T-cell (primary cell): ENCODE measurements around the gene DAPP1. TPM values are rescaled to one million over a fixed set of nuclear protein-coding genes. Genes with fewer than 3 reads are reported as not detected.

ENCODE experiments used
- ATAC-seq, 4 experiments: fragments of 200-7000 bp in 3 of 4; fragments of 150-1000 bp in 1 of 4; cut with Tn5 transposase; replicated peaks in 1 of 4; 1 replicate in 3 of 4; 2 replicates in 1 of 4; pipeline ENCODE4 v1.10.0; 2021; ENCODE audit warnings: moderate library complexity in 3 of 4, mild to moderate bottlenecking in 2 of 4, moderate number of reproducible peaks in 1 of 4
- CTCF ChIA-PET, 2 donors: fragments of 300-600 bp; sonication (Branson Sonifier 250); formaldehyde crosslinking; loops; one replicate each; lab custom pipeline; 2022; ENCODE audit warnings: antibody characterized with exemption in 2 of 2; lab: Charles Lee
- POLR2A ChIA-PET, 2 donors: fragments of 300-600 bp; sonication (Branson Sonifier 250); formaldehyde crosslinking; loops; one replicate each; lab custom pipeline; 2022; ENCODE audit warnings: antibody characterized with exemption in 2 of 2; lab: Charles Lee
- DNase-seq, 35 experiments: peaks; one replicate each; pipeline versions ENCODE4 v3.0.0 to v3.0.0-alpha.2; 2013 to 2023
- H3K27ac ChIP-seq: one replicate; pipeline ENCODE4 v1.5.1; 2013; ENCODE audit warnings: low read length
- H3K27me3 ChIP-seq, 2 experiments: replicated peaks in 1 of 2; 1 replicate in 1 of 2; 2 replicates in 1 of 2; pipeline versions ENCODE4 v1.6.1 to v1.7.0; 2013; ENCODE audit warnings: low read length in 1 of 2, mixed read lengths in 1 of 2; ENCODE audit not compliant: control insufficient read depth in 2 of 2, insufficient read depth in 2 of 2; ENCODE audit errors: extremely low read depth in 1 of 2
- H3K36me3 ChIP-seq, 2 donors: 1 replicate in 1 of 2; 2 replicates in 1 of 2; pipeline versions ENCODE4 v1.6.1 to v1.7.0; 2013; ENCODE audit warnings: low read length in 1 of 2; ENCODE audit not compliant: control insufficient read depth in 2 of 2, insufficient read depth in 1 of 2; ENCODE audit errors: extremely low read depth in 1 of 2
- H3K4me1 ChIP-seq, 2 experiments: 1 replicate in 1 of 2; 2 replicates in 1 of 2; pipeline versions ENCODE4 v1.6.1 to v1.7.0; 2013; ENCODE audit warnings: low read length in 2 of 2, mixed read lengths in 1 of 2; ENCODE audit not compliant: insufficient read depth in 2 of 2, control insufficient read depth in 1 of 2; ENCODE audit errors: extremely low read depth in 1 of 2
- H3K4me3 ChIP-seq, 2 donors: 1 replicate in 1 of 2; 2 replicates in 1 of 2; pipeline versions ENCODE4 v1.5.1 to v1.7.0; 2013; ENCODE audit warnings: mild to moderate bottlenecking in 2 of 2, low read length in 1 of 2, moderate library complexity in 1 of 2; ENCODE audit not compliant: control insufficient read depth in 1 of 2; ENCODE audit errors: extremely low read depth in 1 of 2
- H3K9me3 ChIP-seq: 2 replicates; pipeline ENCODE4 v1.7.0; 2013
- H3K27ac Mint-ChIP-seq, 2 donors: one replicate each; pipeline ENCODE4 v1.8.0; 2020 to 2021; ENCODE audit warnings: mild to moderate bottlenecking in 2 of 2, mixed read lengths in 2 of 2
- H3K27me3 Mint-ChIP-seq, 2 donors: one replicate each; pipeline ENCODE4 v1.8.0; 2021 to 2022; ENCODE audit warnings: mixed read lengths in 2 of 2
- H3K36me3 Mint-ChIP-seq: one replicate; pipeline ENCODE4 v1.8.0; 2021; ENCODE audit warnings: mixed read lengths
- H3K4me1 Mint-ChIP-seq, 3 donors: one replicate each; pipeline ENCODE4 v1.8.0; 2020 to 2022; ENCODE audit warnings: mixed read lengths in 3 of 3, mild to moderate bottlenecking in 1 of 3
- H3K4me3 Mint-ChIP-seq, 3 donors: one replicate each; pipeline ENCODE4 v1.8.0; 2020 to 2022; ENCODE audit warnings: mild to moderate bottlenecking in 3 of 3, mixed read lengths in 3 of 3, moderate library complexity in 3 of 3
- H3K9me3 Mint-ChIP-seq, 3 donors: one replicate each; pipeline ENCODE4 v1.8.0; 2020 to 2022; ENCODE audit warnings: mixed read lengths in 3 of 3
- WGBS: methylation state at CpG from one replicate; pipeline ENCODE4 v1.1.5; 2013; ENCODE audit warnings: missing lambda C conversion rate; ENCODE audit not compliant: insufficient coverage; 5-methylcytosine and 5-hydroxymethylcytosine counted together
- total RNA-seq, 35 experiments: library from RNA in 6 of 35; stranded (reverse) in 6 of 35; fragments of 120-200 nt in 1 of 35; gene quantifications; one replicate each; pipeline versions ENCODE4 v1.2.1 to v1.2.4 and lab custom pipeline; 2013 to 2026

The DAPP1 gene
- total RNA-seq, 5 donors from 2014 or later (not counting 1 experiment from before 2014, with no cell fraction given), result 12.9 to 18.7 (median 14.3) TPM

DNA sequence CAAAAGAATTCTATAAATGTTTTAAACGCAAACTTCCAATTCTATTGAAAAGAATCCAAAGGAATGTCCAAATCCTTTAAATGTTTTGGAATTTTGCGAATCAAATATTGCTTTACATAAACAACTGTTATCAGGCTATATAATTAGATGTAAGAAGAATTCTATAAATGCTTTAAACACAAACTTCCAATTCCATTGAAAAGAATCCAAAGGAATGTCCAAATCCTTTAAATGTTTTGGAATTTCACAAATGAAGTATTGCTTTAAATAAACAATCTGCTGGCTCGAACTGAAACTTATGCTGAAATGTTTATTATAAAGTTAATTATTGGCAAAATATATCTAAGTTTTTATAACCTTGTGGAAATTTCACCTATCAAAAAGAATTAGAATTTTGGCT, 16.1 kb downstream of the DAPP1 start:
- WGBS, result no CpG with 5 or more reads among the region's 3 CpGs
- H3K9me3 ChIP-seq, result no peaks in the 10 kb centered on the region
- Mint-ChIP-seq H3K9me3 (no peaks in the 10 kb centered on the region), H3K4me3 (no peak overlapping the region), H3K36me3 (peaks cover 37% of the 10 kb centered on the region), H3K27ac (no peak overlapping the region), H3K4me1 (peaks cover 0 to 19% (median 12%) of the 10 kb centered on the region in 3 donors), H3K27me3 (no peaks in the 10 kb centered on the region)
- peaks cover 4 to 17% of the 10 kb centered on the region in 2 donors for H3K36me3 ChIP-seq
- no peaks in the 10 kb centered on the region for H3K4me1 ChIP-seq
- no peaks in the 10 kb centered on the region for H3K27me3 ChIP-seq
- ATAC-seq (no peak), DNase-seq (no peak)
- ChIA-PET POLR2A (no interaction called here), CTCF (no interaction called here)
- no peak overlapping the region for H3K27ac ChIP-seq
- no peak overlapping the region for H3K4me3 ChIP-seq

DNA sequence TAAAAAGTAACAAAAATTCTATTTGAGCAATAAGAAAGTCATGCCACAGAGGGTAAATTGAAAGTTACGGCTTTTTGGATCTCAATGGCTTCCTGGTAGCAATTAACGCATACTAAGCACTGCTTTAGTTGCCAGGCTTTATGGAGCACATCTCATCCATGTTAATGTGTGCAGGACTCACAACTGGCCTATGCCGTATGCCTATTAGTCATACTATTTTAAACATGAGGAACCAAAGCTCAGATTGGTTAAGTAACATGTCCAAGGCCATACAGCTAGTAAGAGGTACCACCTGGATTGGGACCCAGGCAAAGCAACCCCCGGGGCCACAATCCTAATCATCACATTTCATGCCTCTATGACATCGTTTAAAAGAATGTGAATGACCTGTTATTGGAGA, 17.1 kb downstream of the DAPP1 start:
- DNase-seq, result no peak
- H3K27me3 Mint-ChIP-seq, result no peaks in the 10 kb centered on the region
- H3K27ac Mint-ChIP-seq, result no peak overlapping the region
- no peaks in the 10 kb centered on the region for H3K9me3 Mint-ChIP-seq
- peaks cover 38% of the 10 kb centered on the region for H3K36me3 Mint-ChIP-seq
- Histone ChIP-seq H3K27me3 (no peaks in the 10 kb centered on the region), H3K27ac (no peak overlapping the region), H3K4me1 (no peaks in the 10 kb centered on the region), H3K4me3 (no peak overlapping the region), H3K9me3 (no peaks in the 10 kb centered on the region), H3K36me3 (peaks cover 4 to 17% of the 10 kb centered on the region in 2 donors)
- H3K4me3 Mint-ChIP-seq, result no peak overlapping the region
- no peak for ATAC-seq
- CTCF ChIA-PET, result no interaction called here
- POLR2A ChIA-PET, result no interaction called here
- WGBS, result 100% methylated on average over 3 of the region's 5 CpGs
- peaks cover 5 to 11% (median 6%) of the 10 kb centered on the region in 3 donors for H3K4me1 Mint-ChIP-seq

DNA sequence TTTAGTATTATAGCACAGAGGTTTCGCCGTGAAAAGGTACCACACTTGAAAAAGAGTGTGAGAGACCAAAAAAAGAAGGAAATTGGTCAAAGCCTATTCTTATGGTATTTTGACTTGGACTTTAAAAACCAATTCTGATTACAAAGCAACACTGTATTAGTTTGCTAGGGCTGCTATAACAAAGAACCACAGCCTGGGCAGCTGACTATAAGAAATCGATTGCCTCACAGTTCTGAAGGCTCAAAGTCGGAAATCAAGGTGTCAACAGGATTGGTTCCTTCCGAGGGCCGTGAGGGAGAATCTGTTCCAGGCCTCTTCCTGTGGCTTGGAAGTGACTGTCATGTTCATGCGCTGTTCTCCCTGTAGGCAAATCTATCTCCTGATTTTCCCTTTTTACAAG, 17.9 kb downstream of the DAPP1 start:
- no peak for DNase-seq
- Mint-ChIP-seq H3K9me3 (no peaks in the 10 kb centered on the region), H3K36me3 (peaks cover 42% of the 10 kb centered on the region), H3K27me3 (no peaks in the 10 kb centered on the region), H3K4me3 (no peak overlapping the region), H3K27ac (no peak overlapping the region), H3K4me1 (peaks cover 6 to 11% (median 7%) of the 10 kb centered on the region in 3 donors)
- CTCF ChIA-PET, result interaction anchor here in 1 of 2 donors (0.7 kb wide), 1 partner anchor 31 kb away, joined by 3 read pairs; no protein-coding TSS in a partner anchor
- H3K4me1 ChIP-seq, result no peaks in the 10 kb centered on the region
- peaks cover 4 to 20% of the 10 kb centered on the region in 2 donors for H3K36me3 ChIP-seq
- no peaks in the 10 kb centered on the region for H3K9me3 ChIP-seq
- POLR2A ChIA-PET, result no interaction called here
- H3K4me3 ChIP-seq, result no peak overlapping the region
- WGBS, result 100% methylated on average over 4 of the region's 7 CpGs
- no peak overlapping the region for H3K27ac ChIP-seq
- H3K27me3 ChIP-seq, result no peaks in the 10 kb centered on the region
- ATAC-seq, result no peak

DNA sequence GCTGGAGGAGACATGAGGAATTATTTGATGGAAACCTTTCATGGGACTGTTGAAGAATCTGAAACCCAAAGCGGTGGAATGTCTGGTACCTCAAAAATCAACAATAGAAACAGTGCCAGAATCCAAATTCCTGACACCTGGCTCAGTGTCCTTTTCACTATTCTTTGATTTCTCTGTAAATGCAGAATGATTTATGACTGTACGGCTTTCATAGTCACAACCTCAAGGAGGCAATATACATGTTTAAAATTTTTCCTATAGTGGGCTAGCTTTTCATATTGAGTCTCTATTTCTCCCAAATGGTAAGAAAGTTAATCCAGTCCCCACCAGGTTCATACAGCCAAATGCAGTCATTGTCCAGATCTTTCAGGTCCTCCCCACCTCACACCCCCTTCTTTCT, 19.3 kb downstream of the DAPP1 start:
- Histone ChIP-seq H3K4me1 (no peaks in the 10 kb centered on the region), H3K9me3 (no peaks in the 10 kb centered on the region), H3K27ac (no peak overlapping the region), H3K36me3 (peaks cover 4 to 21% of the 10 kb centered on the region in 2 donors), H3K27me3 (no peaks in the 10 kb centered on the region), H3K4me3 (no peak overlapping the region)
- H3K9me3 Mint-ChIP-seq, result no peaks in the 10 kb centered on the region
- H3K4me1 Mint-ChIP-seq, result peaks cover 4 to 8% (median 7%) of the 10 kb centered on the region in 3 donors
- no peak overlapping the region for H3K4me3 Mint-ChIP-seq
- DNase-seq (no peak), ATAC-seq (no peak)
- WGBS, result no CpG with 5 or more reads among the region's 2 CpGs
- H3K36me3 Mint-ChIP-seq, result peaks cover 44% of the 10 kb centered on the region
- no peak overlapping the region for H3K27ac Mint-ChIP-seq
- POLR2A ChIA-PET, result no interaction called here
- H3K27me3 Mint-ChIP-seq, result no peaks in the 10 kb centered on the region
- CTCF ChIA-PET, result no interaction called here

DNA sequence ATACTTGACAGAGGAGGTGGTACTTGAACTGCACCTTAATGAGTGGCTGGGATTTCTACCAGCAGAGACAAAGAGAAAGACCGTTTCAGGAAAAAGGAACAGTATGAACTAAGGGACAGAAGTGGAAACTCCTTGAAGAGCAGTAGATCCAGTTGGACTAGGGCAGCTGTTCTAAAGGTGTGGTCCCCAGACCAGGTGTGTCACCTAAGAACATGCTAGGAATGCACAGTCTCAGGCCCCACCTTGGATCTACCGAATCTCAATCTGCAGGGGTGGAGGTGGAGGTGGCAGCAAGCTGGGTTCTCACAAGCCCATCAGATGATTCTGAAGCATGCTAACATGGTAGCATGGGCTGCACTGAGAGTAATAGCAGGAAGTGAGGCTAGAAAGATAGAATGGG, 22.3 kb downstream of the DAPP1 start:
- peaks cover 4 to 21% of the 10 kb centered on the region in 2 donors for H3K36me3 ChIP-seq

DNA sequence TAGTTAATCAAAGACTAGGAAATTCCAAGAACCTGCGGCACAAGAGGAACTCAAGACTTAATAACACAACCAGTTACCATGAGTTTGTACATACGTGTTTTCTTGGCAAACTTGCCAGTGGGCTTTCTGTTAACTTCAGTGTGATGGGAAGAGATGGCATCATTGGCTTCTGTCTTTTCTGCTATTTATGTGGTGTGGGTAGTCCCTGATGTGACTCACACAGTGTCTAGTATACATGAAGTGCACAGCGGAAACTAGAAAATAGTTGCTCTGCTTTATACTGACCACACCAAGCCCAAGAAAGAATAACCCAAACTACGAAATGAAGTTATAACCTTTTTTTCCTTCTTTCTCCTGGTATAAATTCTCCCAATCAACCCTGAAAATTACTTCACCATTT, 24.5 kb downstream of the DAPP1 start:
- Histone ChIP-seq H3K4me3 (no peak overlapping the region), H3K4me1 (peaks cover 9 to 12% of the 10 kb centered on the region in 2 experiments), H3K9me3 (no peaks in the 10 kb centered on the region), H3K27me3 (no peaks in the 10 kb centered on the region), H3K36me3 (peaks cover 4 to 16% of the 10 kb centered on the region in 2 donors), H3K27ac (no peak overlapping the region)
- ATAC-seq (no peak), DNase-seq (no peak)
- H3K4me3 Mint-ChIP-seq, result no peak overlapping the region
- peak overlapping the region; percentile 8 to 56 for H3K27ac Mint-ChIP-seq
- ChIA-PET CTCF (no interaction called here), POLR2A (no interaction called here)
- no peaks in the 10 kb centered on the region for H3K9me3 Mint-ChIP-seq
- no peaks in the 10 kb centered on the region for H3K27me3 Mint-ChIP-seq
- H3K4me1 Mint-ChIP-seq, result peaks cover 16 to 30% (median 25%) of the 10 kb centered on the region in 3 donors
- no CpG with 5 or more reads among the region's 4 CpGs for WGBS
- H3K36me3 Mint-ChIP-seq, result peaks cover 51% of the 10 kb centered on the region

More for the DNA sequence above, 22.3 kb downstream of the DAPP1 start:
- Histone ChIP-seq H3K27ac (no peak overlapping the region), H3K4me3 (no peak overlapping the region), H3K4me1 (peaks cover 0 to under 1% of the 10 kb centered on the region in 2 experiments), H3K27me3 (no peaks in the 10 kb centered on the region), H3K9me3 (no peaks in the 10 kb centered on the region)
- DNase-seq (no peak), ATAC-seq (no peak)
- Mint-ChIP-seq H3K9me3 (no peaks in the 10 kb centered on the region), H3K27me3 (no peaks in the 10 kb centered on the region), H3K4me3 (no peak overlapping the region), H3K27ac (no peak overlapping the region), H3K4me1 (peaks cover 2 to 14% (median 9%) of the 10 kb centered on the region in 3 donors), H3K36me3 (peaks cover 60% of the 10 kb centered on the region)
- POLR2A ChIA-PET, result no interaction called here
- no CpG with 5 or more reads among the region's 2 CpGs for WGBS
- CTCF ChIA-PET, result no interaction called here

DNA sequence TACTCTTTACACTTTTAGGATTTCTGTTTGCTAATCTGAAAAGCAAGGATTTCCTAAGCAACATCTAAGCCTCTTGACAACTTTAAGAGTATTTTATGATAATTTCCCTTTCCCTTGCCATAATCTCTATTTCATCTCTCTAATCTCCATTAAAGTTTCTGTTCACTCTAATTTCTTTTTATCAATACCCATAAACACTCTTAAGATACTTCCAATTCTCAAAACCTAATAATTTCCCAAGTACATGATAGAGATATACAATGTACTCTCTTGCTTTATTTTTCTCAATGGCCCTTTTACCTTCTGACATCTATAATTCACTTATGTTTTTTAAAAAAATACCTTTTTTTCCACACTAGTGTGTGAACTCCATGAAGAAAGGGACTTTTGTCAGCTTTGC, 26.8 kb downstream of the DAPP1 start:
- Histone ChIP-seq H3K4me3 (no peak overlapping the region), H3K9me3 (no peaks in the 10 kb centered on the region), H3K4me1 (peaks cover 19 to 26% of the 10 kb centered on the region in 2 experiments), H3K36me3 (peaks cover 0 to 4% of the 10 kb centered on the region in 2 donors), H3K27me3 (no peaks in the 10 kb centered on the region), H3K27ac (no peak overlapping the region)
- peaks cover 35 to 46% (median 46%) of the 10 kb centered on the region in 3 donors for H3K4me1 Mint-ChIP-seq
- peak overlapping the region; percentile 5 to 80 for H3K27ac Mint-ChIP-seq
- CTCF ChIA-PET, result no interaction called here
- H3K9me3 Mint-ChIP-seq, result no peaks in the 10 kb centered on the region
- no peaks in the 10 kb centered on the region for H3K27me3 Mint-ChIP-seq
- DNase-seq (no peak), ATAC-seq (no peak)
- POLR2A ChIA-PET, result no interaction called here
- peaks cover 40% of the 10 kb centered on the region for H3K36me3 Mint-ChIP-seq
- H3K4me3 Mint-ChIP-seq, result no peak overlapping the region
